ENCODE data around the gene ZNF667. TPM values are rescaled to one million over a fixed set of nuclear protein-coding genes. Genes with fewer than 3 reads are reported as not detected.

Gene ZNF667
- total and polyA plus RNA-seq, 2 experiments from 2014 or later = 5.6 to 8.6 TPM

DNA sequence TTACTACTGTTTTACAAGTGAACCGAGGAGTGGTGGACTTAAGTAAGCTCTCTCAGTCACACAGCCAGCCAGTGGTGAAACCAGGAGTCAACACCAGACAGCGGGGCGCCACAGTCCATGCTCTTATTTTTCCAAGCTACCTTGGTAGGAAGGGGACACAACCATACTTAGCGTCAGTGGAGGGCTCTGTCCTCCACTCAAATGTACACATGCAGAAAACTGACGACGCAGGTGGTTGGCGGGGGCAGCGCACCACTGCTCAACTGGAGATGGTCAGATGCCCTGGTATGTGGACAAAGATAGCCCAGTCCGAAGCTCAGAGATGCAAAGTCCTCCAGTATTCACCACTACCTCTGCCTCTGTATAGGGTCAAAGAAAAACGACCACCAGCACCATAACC, 1.1 kb downstream of the ZNF667 start:
- H3K9me3 Mint-ChIP-seq = peaks cover 96% of the 10 kb centered on the region

GRCh38 chr19:56474308-56474707, 2.8 kb downstream of the ZNF667 start:
- Histone ChIP-seq H3F3A (replicated peaks; ENCODE audit: low read depth) (no peaks in the 10 kb centered on the region), H3K4me1 (ENCODE audit: insufficient read depth) (no peaks in the 10 kb centered on the region), H3K4me3 (no peak overlapping the region), H3K9me2 (ENCODE audit: insufficient read depth) (no peaks in the 10 kb centered on the region), H3K27ac (ENCODE audit: low read depth) (no peak overlapping the region), H2AFZ (no peak overlapping the region), H4K20me1 (replicated peaks; ENCODE audit: insufficient read depth) (no peaks in the 10 kb centered on the region; the same call in 1 of the 2 replicates), H3K36me3 (ENCODE audit: insufficient read depth) (no peaks in the 10 kb centered on the region), H3K79me2 (replicated peaks; ENCODE audit: insufficient read depth) (peaks cover 45% of the 10 kb centered on the region), H3K27me3 (ENCODE audit: insufficient read depth) (no peaks in the 10 kb centered on the region), H3K4me2 (no peak overlapping the region)
- Mint-ChIP-seq H3K27me3 (ENCODE audit: insufficient read depth, low read depth, poor library complexity) (peaks cover 12% of the 10 kb centered on the region), H3K36me3 (ENCODE audit: low read depth) (peaks cover 40% of the 10 kb centered on the region), H3K27ac (no peak overlapping the region), H3K4me3 (no peak overlapping the region), H3K4me1 (no peaks in the 10 kb centered on the region), H3K9me3 (peaks cover 96% of the 10 kb centered on the region)
- no peak for DNase-seq (ENCODE audit: low spot score)
- ATAC-seq = no peak
- no peak for TF ChIP-seq ZNF114 (CRISPR knock-in tag; IDR thresholded peaks at IDR 0.05)
- TF ChIP-seq, protein P1, sequence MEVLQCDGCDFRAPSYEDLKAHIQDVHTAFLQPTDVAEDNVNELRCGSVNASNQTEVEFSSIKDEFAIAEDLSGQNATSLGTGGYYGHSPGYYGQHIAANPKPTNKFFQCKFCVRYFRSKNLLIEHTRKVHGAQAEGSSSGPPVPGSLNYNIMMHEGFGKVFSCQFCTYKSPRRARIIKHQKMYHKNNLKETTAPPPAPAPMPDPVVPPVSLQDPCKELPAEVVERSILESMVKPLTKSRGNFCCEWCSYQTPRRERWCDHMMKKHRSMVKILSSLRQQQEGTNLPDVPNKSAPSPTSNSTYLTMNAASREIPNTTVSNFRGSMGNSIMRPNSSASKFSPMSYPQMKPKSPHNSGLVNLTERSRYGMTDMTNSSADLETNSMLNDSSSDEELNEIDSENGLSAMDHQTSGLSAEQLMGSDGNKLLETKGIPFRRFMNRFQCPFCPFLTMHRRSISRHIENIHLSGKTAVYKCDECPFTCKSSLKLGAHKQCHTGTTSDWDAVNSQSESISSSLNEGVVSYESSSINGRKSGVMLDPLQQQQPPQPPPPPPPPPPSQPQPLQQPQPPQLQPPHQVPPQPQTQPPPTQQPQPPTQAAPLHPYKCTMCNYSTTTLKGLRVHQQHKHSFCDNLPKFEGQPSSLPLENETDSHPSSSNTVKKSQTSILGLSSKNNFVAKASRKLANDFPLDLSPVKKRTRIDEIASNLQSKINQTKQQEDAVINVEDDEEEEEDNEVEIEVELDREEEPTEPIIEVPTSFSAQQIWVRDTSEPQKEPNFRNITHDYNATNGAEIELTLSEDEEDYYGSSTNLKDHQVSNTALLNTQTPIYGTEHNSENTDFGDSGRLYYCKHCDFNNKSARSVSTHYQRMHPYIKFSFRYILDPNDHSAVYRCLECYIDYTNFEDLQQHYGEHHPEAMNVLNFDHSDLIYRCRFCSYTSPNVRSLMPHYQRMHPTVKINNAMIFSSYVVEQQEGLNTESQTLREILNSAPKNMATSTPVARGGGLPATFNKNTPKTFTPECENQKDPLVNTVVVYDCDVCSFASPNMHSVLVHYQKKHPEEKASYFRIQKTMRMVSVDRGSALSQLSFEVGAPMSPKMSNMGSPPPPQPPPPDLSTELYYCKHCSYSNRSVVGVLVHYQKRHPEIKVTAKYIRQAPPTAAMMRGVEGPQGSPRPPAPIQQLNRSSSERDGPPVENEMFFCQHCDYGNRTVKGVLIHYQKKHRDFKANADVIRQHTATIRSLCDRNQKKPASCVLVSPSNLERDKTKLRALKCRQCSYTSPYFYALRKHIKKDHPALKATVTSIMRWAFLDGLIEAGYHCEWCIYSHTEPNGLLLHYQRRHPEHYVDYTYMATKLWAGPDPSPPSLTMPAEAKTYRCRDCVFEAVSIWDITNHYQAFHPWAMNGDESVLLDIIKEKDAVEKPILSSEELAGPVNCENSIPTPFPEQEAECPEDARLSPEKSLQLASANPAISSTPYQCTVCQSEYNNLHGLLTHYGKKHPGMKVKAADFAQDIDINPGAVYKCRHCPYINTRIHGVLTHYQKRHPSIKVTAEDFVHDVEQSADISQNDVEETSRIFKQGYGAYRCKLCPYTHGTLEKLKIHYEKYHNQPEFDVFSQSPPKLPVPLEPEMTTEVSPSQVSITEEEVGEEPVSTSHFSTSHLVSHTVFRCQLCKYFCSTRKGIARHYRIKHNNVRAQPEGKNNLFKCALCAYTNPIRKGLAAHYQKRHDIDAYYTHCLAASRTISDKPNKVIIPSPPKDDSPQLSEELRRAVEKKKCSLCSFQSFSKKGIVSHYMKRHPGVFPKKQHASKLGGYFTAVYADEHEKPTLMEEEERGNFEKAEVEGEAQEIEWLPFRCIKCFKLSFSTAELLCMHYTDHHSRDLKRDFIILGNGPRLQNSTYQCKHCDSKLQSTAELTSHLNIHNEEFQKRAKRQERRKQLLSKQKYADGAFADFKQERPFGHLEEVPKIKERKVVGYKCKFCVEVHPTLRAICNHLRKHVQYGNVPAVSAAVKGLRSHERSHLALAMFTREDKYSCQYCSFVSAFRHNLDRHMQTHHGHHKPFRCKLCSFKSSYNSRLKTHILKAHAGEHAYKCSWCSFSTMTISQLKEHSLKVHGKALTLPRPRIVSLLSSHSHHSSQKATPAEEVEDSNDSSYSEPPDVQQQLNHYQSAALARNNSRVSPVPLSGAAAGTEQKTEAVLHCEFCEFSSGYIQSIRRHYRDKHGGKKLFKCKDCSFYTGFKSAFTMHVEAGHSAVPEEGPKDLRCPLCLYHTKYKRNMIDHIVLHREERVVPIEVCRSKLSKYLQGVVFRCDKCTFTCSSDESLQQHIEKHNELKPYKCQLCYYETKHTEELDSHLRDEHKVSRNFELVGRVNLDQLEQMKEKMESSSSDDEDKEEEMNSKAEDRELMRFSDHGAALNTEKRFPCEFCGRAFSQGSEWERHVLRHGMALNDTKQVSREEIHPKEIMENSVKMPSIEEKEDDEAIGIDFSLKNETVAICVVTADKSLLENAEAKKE (CRISPR knock-in tag; IDR thresholded peaks at IDR 0.05) = no peak
- TF ChIP-seq POLR2AphosphoS5 (IDR thresholded peaks at IDR 0.05; ENCODE audit: low read depth) = no peak
- TF ChIP-seq NANOG (IDR thresholded peaks at IDR 0.05; ENCODE audit: borderline replicate concordance) = no peak
- TF ChIP-seq, protein P2, sequence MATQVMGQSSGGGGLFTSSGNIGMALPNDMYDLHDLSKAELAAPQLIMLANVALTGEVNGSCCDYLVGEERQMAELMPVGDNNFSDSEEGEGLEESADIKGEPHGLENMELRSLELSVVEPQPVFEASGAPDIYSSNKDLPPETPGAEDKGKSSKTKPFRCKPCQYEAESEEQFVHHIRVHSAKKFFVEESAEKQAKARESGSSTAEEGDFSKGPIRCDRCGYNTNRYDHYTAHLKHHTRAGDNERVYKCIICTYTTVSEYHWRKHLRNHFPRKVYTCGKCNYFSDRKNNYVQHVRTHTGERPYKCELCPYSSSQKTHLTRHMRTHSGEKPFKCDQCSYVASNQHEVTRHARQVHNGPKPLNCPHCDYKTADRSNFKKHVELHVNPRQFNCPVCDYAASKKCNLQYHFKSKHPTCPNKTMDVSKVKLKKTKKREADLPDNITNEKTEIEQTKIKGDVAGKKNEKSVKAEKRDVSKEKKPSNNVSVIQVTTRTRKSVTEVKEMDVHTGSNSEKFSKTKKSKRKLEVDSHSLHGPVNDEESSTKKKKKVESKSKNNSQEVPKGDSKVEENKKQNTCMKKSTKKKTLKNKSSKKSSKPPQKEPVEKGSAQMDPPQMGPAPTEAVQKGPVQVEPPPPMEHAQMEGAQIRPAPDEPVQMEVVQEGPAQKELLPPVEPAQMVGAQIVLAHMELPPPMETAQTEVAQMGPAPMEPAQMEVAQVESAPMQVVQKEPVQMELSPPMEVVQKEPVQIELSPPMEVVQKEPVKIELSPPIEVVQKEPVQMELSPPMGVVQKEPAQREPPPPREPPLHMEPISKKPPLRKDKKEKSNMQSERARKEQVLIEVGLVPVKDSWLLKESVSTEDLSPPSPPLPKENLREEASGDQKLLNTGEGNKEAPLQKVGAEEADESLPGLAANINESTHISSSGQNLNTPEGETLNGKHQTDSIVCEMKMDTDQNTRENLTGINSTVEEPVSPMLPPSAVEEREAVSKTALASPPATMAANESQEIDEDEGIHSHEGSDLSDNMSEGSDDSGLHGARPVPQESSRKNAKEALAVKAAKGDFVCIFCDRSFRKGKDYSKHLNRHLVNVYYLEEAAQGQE (IDR thresholded peaks at IDR 0.05; ENCODE audit: unreplicated experiment) = no peak

More for the DNA sequence above, 1.1 kb downstream of the ZNF667 start:
- no peaks in the 10 kb centered on the region for H3K27me3 ChIP-seq (ENCODE audit: insufficient read depth)
- peak overlapping the region; percentile 83 for H3K4me3 ChIP-seq
- H3K27ac ChIP-seq (ENCODE audit: low read depth) = no peak overlapping the region
- H2AFZ ChIP-seq = no peak overlapping the region
- H4K20me1 ChIP-seq (replicated peaks; ENCODE audit: insufficient read depth) = no peaks in the 10 kb centered on the region; the same call in 1 of the 2 replicates
- DNase-seq (ENCODE audit: low spot score) = no peak
- H3K36me3 Mint-ChIP-seq (ENCODE audit: low read depth) = peaks cover 39% of the 10 kb centered on the region
- ATAC-seq = no peak
- no peak overlapping the region for H3K27ac Mint-ChIP-seq
- peaks cover 13% of the 10 kb centered on the region for H3K27me3 Mint-ChIP-seq (ENCODE audit: insufficient read depth, low read depth, poor library complexity)
- peak overlapping the region; percentile 91; the same call in 2 of the 3 replicates for H3K4me3 Mint-ChIP-seq
- no peaks in the 10 kb centered on the region for H3K4me1 ChIP-seq (ENCODE audit: insufficient read depth)
- TF ChIP-seq STAT1 (IDR thresholded peaks at IDR 0.05; ENCODE audit: unreplicated experiment) = no peak
- TF ChIP-seq, protein P2 (IDR thresholded peaks at IDR 0.05; ENCODE audit: unreplicated experiment) = no peak
- H3K36me3 ChIP-seq (ENCODE audit: insufficient read depth) = no peaks in the 10 kb centered on the region
- H3K79me2 ChIP-seq (replicated peaks; ENCODE audit: insufficient read depth) = peaks cover 63% of the 10 kb centered on the region
- peak overlapping the region; percentile 74; the same call in 1 of the 2 replicates for H3K4me2 ChIP-seq
- H3F3A ChIP-seq (replicated peaks; ENCODE audit: low read depth) = no peaks in the 10 kb centered on the region
- H3K9me2 ChIP-seq (ENCODE audit: insufficient read depth) = no peaks in the 10 kb centered on the region
- no peaks in the 10 kb centered on the region for H3K4me1 Mint-ChIP-seq
